Esophagus squamous epithelium (tissue), 5 donors: ENCODE results near the gene MAG. TPM values are rescaled to one million over a fixed set of nuclear protein-coding genes. Genes with fewer than 3 reads are reported as not detected.
"Not testable (repeated sequence)": the region's sequence is repeated elsewhere in the genome, so short reads cannot be mapped to it uniquely, and the experiment has no call there.

ENCODE experiments used
- DNase-seq: peaks from one replicate; lab custom pipeline; 2025; lab: John Stamatoyannopoulos, UW
- H3K27ac ChIP-seq, 4 donors: fragments of 200-600 bp; sonication (generic); one replicate each; pipeline ENCODE4 v1.5.1; 2016 to 2019; ENCODE audit warnings: mild to moderate bottlenecking in 1 of 4
- H3K27me3 ChIP-seq, 4 donors: fragments of 200-600 bp; sonication (generic); 1 replicate in 3 of 4; 2 replicates in 1 of 4; pipeline versions ENCODE4 v1.5.1 to v1.6.0; 2017 to 2021; ENCODE audit warnings: antibody characterized with exemption in 1 of 4
- H3K36me3 ChIP-seq, 3 donors: fragments of 200-600 bp; sonication (generic); one replicate each; pipeline ENCODE4 v1.5.1; 2016 to 2019
- H3K4me1 ChIP-seq, 3 donors: fragments of 200-600 bp; sonication (generic); one replicate each; pipeline ENCODE4 v1.5.1; 2017 to 2019
- H3K4me3 ChIP-seq, 4 donors: fragments of 200-600 bp; sonication (generic); 1 replicate in 3 of 4; 2 replicates in 1 of 4; pipeline ENCODE4 v1.5.1; 2016 to 2019; ENCODE audit warnings: mild to moderate bottlenecking in 2 of 4, moderate library complexity in 1 of 4
- H3K9me3 ChIP-seq, 3 donors: fragments of 200-600 bp; sonication (generic); one replicate each; pipeline ENCODE4 v1.5.1; 2016 to 2019
- CTCF ChIP-seq, 6 experiments: fragments of 450-650 bp in 4 of 6; fragments of 200-600 bp in 2 of 6; sonication (generic) in 2 of 6; IDR thresholded peaks; one replicate each; pipeline ENCODE4 v1.5.1; 2016 to 2019; ENCODE audit warnings: antibody characterized with exemption in 6 of 6, mild to moderate bottlenecking in 4 of 6, moderate library complexity in 4 of 6
- POLR2A ChIP-seq, 4 donors: fragments of 450-650 bp; IDR thresholded peaks; one replicate each; pipeline ENCODE4 v1.6.1; 2017; ENCODE audit warnings: antibody characterized with exemption in 4 of 4, mild to moderate bottlenecking in 4 of 4, moderate library complexity in 3 of 4
- WGBS, 2 donors: methylation state at CpG; one replicate each; pipeline ENCODE4 v1.1.5; 2018; 5-methylcytosine and 5-hydroxymethylcytosine counted together
- intact Hi-C: fragments of 100-400 bp; cut with DNase I; formaldehyde crosslinking; loops from one replicate; pipeline ENCODE4 v1.15.0; 2022
- total RNA-seq, 4 donors: library from RNA; depleted of rRNA; stranded (reverse); fragments of >200 nt; gene quantifications; one replicate each; pipeline ENCODE4 v1.1.0, GENCODE V29; 2016
- donor health status: DM: yes; HTN: yes; CAD: no.

Gene MAG
- total RNA-seq, 4 donors from 2014 or later = 2.3 TPM; not detected in 3

DNA sequence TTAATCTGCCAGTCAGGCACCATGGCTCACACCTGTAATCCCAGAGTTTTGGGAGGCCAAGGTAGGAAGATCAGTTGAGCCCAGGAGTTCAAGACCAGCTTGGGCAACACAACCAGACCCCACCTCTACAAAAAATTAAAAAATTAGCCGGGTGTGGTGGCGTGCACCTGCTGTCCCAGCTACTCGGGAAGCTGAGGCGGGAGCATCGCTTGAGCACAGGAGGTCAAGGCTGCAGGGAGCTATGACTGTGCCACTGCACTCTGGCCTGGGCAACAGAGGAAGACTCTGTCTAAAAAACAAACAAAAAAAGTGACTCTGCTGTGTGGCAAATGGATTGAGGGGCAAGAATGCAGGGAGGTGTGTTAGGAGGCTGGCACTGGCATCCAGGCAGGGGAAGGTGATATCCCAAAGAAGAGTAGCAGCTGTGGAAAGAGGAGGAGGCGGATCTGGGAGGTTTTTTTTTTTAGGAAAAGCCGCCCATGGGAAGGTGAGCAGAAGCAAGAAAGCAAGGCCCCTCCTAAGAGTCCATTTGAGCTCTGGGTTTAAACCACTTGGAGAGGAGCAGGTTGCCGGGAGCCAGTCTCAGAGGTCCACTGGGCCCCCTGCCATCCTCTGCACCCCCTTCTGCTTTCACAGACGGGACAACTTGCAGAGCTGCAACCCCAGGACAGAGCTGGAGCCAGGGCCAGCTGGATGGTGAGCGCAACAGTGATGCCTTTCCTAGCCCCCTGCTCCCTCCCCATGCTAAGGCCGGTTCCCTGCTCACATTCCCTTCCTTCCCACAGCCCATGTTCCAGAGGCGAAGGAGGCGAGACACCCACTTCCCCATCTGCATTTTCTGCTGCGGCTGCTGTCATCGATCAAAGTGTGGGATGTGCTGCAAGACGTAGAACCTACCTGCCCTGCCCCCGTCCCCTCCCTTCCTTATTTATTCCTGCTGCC, 7.5 kb upstream of the MAG start:
- TF ChIP-seq POLR2A (IDR thresholded peaks at IDR 0.05) = no peak
- TF ChIP-seq CTCF (IDR thresholded peaks at IDR 0.05) = no peak
- DNase-seq = no peak
- intact Hi-C loops = no loop called here
- no peak overlapping the region for H3K27ac ChIP-seq
- 63 to 87% methylated on average over 13 to 16 of the region's 17 CpGs for WGBS, 2 donors
- H3K27me3 ChIP-seq = peaks cover 0 to 50% (median 0%) of the 10 kb centered on the region in 4 donors
- H3K4me1 ChIP-seq = peaks cover 4 to 31% (median 8%) of the 10 kb centered on the region in 3 donors
- peaks cover 0 to 8% (median 4%) of the 10 kb centered on the region in 3 donors for H3K36me3 ChIP-seq
- H3K4me3 ChIP-seq = no peak overlapping the region
- no peaks in the 10 kb centered on the region for H3K9me3 ChIP-seq

GRCh38 chr19:35285095-35285449, 6.9 kb upstream of the MAG start:
- intact Hi-C loops = no loop called here
- Histone ChIP-seq H3K36me3 (peaks cover 0 to 2% (median 0%) of the 10 kb centered on the region in 3 donors), H3K4me3 (no peak overlapping the region), H3K27ac (no peak overlapping the region), H3K4me1 (peaks cover 4 to 27% (median 8%) of the 10 kb centered on the region in 3 donors), H3K9me3 (no peaks in the 10 kb centered on the region), H3K27me3 (peaks cover 0 to 56% (median 0%) of the 10 kb centered on the region in 4 donors)
- no peak for DNase-seq
- 9 to 33% methylated on average over 1 of the region's 1 CpG for WGBS, 2 donors
- TF ChIP-seq CTCF (IDR thresholded peaks at IDR 0.05) = no peak
- TF ChIP-seq POLR2A (IDR thresholded peaks at IDR 0.05) = no peak

GRCh38 chr19:35285465-35285864, 6.5 kb upstream of the MAG start:
- DNase-seq, H3K27ac ChIP-seq, H3K4me3 ChIP-seq, intact Hi-C loops, H3K9me3 ChIP-seq, H3K36me3 ChIP-seq: not testable (repeated sequence)
- H3K4me1 ChIP-seq = peaks cover 4 to 24% (median 8%) of the 10 kb centered on the region in 3 donors
- H3K27me3 ChIP-seq = peaks cover 0 to 60% (median 0%) of the 10 kb centered on the region in 4 donors
- WGBS, 2 donors = 81 to 91% methylated on average over 3 of the region's 3 CpGs

DNA sequence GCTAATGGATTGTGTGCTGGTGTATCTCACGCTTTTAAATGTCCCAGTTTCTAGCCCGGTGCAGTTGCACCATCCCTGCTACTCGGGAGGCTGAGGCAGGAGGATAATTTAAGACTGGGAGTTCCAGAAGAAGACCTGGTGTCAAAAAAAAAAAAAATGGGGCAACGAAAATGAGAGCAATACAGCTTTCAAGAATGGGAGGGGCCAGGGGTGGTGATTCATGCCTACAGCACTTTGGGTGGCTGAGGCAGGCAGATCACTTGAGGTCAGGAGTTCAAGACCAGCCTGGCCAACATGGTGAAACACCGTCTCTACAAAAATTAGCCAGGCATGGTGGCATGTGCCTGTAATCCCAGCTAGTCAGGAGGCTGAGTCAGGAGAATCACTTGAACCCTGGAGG, 5.9 kb upstream of the MAG start:
- Histone ChIP-seq H3K4me1 (peaks cover 4 to 17% (median 8%) of the 10 kb centered on the region in 3 donors), H3K27me3 (peaks cover 0 to 66% (median 0%) of the 10 kb centered on the region in 4 donors)
- WGBS, 2 donors = 50 to 69% methylated on average over 5 of the region's 5 CpGs
- H3K9me3 ChIP-seq, intact Hi-C loops, H3K4me3 ChIP-seq, DNase-seq, H3K27ac ChIP-seq, H3K36me3 ChIP-seq: not testable (repeated sequence)

DNA sequence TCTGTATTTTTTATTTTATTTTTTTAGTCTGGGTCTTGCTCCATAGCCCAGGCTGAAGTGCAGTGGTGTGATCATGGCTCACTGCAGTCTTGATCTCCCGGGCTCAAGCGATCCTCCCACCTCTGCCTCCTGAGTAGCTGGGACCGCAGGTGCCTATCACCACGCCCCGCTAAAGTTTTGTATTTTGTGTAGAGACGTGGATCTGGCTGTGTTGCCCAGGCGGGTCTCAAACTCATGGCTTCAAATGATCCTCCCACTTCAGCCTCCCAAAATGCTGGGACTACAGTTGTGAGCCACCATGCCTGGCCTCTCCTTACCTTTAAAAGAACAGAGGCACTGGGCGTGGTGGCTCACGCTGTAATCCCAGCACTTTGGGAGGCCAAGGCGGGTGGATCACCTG, 4.2 kb upstream of the MAG start:
- TF ChIP-seq CTCF (IDR thresholded peaks at IDR 0.05) (no peak), POLR2A (IDR thresholded peaks at IDR 0.05) (no peak)
- H3K4me3 ChIP-seq = no peak overlapping the region
- no peaks in the 10 kb centered on the region for H3K9me3 ChIP-seq
- no peak overlapping the region for H3K27ac ChIP-seq
- intact Hi-C loops = no loop called here
- peaks cover 0 to 75% (median 2%) of the 10 kb centered on the region in 4 donors for H3K27me3 ChIP-seq
- no peak for DNase-seq
- 81 to 88% methylated on average over 5 to 7 of the region's 10 CpGs for WGBS, 2 donors
- peaks cover 0 to 1% (median 0%) of the 10 kb centered on the region in 3 donors for H3K4me1 ChIP-seq
- no peaks in the 10 kb centered on the region for H3K36me3 ChIP-seq

GRCh38 chr19:35288331-35288730, 3.6 kb upstream of the MAG start:
- Histone ChIP-seq H3K36me3 (no peaks in the 10 kb centered on the region), H3K4me1 (peaks cover 0 to 2% (median 0%) of the 10 kb centered on the region in 3 donors), H3K27ac (no peak overlapping the region), H3K9me3 (no peaks in the 10 kb centered on the region), H3K27me3 (peaks cover 0 to 75% (median 2%) of the 10 kb centered on the region in 4 donors), H3K4me3 (no peak overlapping the region)
- no peak for TF ChIP-seq POLR2A (IDR thresholded peaks at IDR 0.05)
- no peak for TF ChIP-seq CTCF (IDR thresholded peaks at IDR 0.05)
- DNase-seq = no peak
- 52 to 55% methylated on average over 2 of the region's 2 CpGs for WGBS, 2 donors
- intact Hi-C loops = no loop called here
